Measurements from ENCODE around the gene PTPRG. TPM values are rescaled to one million over a fixed set of nuclear protein-coding genes. Genes with fewer than 3 reads are reported as not detected.

Gene PTPRG
- total and polyA plus RNA-seq, 12 donors: 6.3 to 119 (median 72.2) TPM

GRCh38 chr3:61699622-61700021, 138.3 kb downstream of the PTPRG start:
- H3K9me3 ChIP-seq (replicated peaks in 1 of 3): no peaks in the 10 kb centered on the region
- no peak overlapping the region for H3K27ac ChIP-seq
- no peaks in the 10 kb centered on the region for H3K36me3 ChIP-seq (replicated peaks in 1 of 2)
- no peaks in the 10 kb centered on the region for H3K27me3 ChIP-seq
- intact Hi-C loops (cut with DNase I): no loop called here
- H3K4me3 ChIP-seq: no peak overlapping the region
- H3K4me1 ChIP-seq (replicated peaks in 1 of 2): no peaks in the 10 kb centered on the region
- no peak for TF ChIP-seq POLR2A (IDR thresholded peaks at IDR 0.05)
- TF ChIP-seq CTCF (IDR thresholded peaks at IDR 0.05): no peak
- no peak for DNase-seq

GRCh38 chr3:61701011-61701410, 139.6 kb downstream of the PTPRG start:
- no peak for DNase-seq
- Histone ChIP-seq H3K27ac (no peak overlapping the region), H3K36me3 (replicated peaks in 1 of 2) (no peaks in the 10 kb centered on the region), H3K4me1 (replicated peaks in 1 of 2) (no peaks in the 10 kb centered on the region), H3K27me3 (no peaks in the 10 kb centered on the region), H3K9me3 (replicated peaks in 1 of 3) (no peaks in the 10 kb centered on the region), H3K4me3 (no peak overlapping the region)
- TF ChIP-seq POLR2A (IDR thresholded peaks at IDR 0.05): no peak
- no peak for TF ChIP-seq CTCF (IDR thresholded peaks at IDR 0.05)
- 68 to 87% (median 75%) methylated on average over 1 of the region's 1 CpG for WGBS, 4 donors
- intact Hi-C loops (cut with DNase I): no loop called here

GRCh38 chr3:61702453-61702852, 141.1 kb downstream of the PTPRG start:
- no peak overlapping the region for H3K27ac ChIP-seq
- 82 to 88% (median 84%) methylated on average over 4 of the region's 4 CpGs for WGBS, 4 donors
- intact Hi-C loops (cut with DNase I): no loop called here
- no peaks in the 10 kb centered on the region for H3K4me1 ChIP-seq (replicated peaks in 1 of 2)
- H3K4me3 ChIP-seq: no peak overlapping the region
- DNase-seq: no peak
- no peaks in the 10 kb centered on the region for H3K9me3 ChIP-seq (replicated peaks in 1 of 3)
- H3K36me3 ChIP-seq (replicated peaks in 1 of 2): no peaks in the 10 kb centered on the region
- TF ChIP-seq CTCF (IDR thresholded peaks at IDR 0.05): no peak
- no peak for TF ChIP-seq POLR2A (IDR thresholded peaks at IDR 0.05)
- H3K27me3 ChIP-seq: no peaks in the 10 kb centered on the region

GRCh38 chr3:61704807-61705206, 143.4 kb downstream of the PTPRG start:
- Histone ChIP-seq H3K36me3 (replicated peaks in 1 of 2) (no peaks in the 10 kb centered on the region), H3K27ac (no peak overlapping the region), H3K9me3 (replicated peaks in 1 of 3) (no peaks in the 10 kb centered on the region), H3K4me3 (no peak overlapping the region), H3K27me3 (no peaks in the 10 kb centered on the region), H3K4me1 (replicated peaks in 1 of 2) (no peaks in the 10 kb centered on the region)
- no peak for DNase-seq
- WGBS, 4 donors: 74 to 88% (median 82%) methylated on average over 2 of the region's 2 CpGs
- intact Hi-C loops (cut with DNase I): no loop called here
- TF ChIP-seq CTCF (IDR thresholded peaks at IDR 0.05): no peak

Data from adrenal gland (tissue), 12 donors.